NCI-H2196 treated with DMSO at 0.1 percent for 48 hours (cell line): ENCODE results near the gene URAD.
"Not testable (repeated sequence)": the region's sequence is repeated elsewhere in the genome, so short reads cannot be mapped to it uniquely, and the experiment has no call there.

ENCODE experiments used
- DNase-seq: peaks from one replicate; lab custom pipeline; 2025; ENCODE audit not compliant: unreplicated experiment; lab: John Stamatoyannopoulos, UW

Gene URAD

GRCh38 chr13:27988520-27988919 lies at the start of gene URAD:
URAD (minus strand) TSS chr13:27988693; CDS start chr13:27988637, 56 bp downstream.
- DNase-seq = no peak

- DNase-seq = no peak
Measured at GRCh38 chr13:28037399-28037798, 48.9 kb upstream of the URAD start.

DNA sequence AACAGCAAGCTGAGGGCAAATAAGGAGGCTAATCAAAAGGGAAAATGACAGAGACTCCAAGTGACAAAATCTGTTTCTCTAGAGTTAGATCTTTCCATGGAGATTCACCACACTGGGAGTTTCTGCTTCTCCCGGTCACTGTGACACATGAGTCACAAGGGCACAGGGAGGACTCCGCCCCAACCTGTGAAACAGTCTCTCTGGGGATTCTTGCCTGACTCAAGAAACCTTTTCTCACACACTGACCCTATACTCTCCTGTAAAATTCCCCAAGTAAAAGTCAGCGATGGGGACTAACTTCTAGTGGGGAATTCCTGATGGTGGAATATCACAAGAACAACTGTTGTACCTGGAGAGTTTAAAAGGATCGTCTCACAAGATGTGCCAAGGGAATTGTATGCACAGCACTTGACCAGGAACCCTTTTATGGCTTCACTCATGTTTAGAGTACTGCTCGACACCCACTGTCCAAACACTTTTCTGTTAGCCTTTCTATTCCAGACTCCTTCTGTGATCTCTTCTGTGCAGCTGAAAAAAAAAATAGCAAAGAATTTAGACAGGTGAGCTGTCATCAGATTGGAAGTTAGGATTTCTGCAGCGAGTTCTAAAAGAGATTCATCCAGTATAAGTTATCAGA lies 46.8 kb upstream of the URAD start:
- DNase-seq = no peak

DNA sequence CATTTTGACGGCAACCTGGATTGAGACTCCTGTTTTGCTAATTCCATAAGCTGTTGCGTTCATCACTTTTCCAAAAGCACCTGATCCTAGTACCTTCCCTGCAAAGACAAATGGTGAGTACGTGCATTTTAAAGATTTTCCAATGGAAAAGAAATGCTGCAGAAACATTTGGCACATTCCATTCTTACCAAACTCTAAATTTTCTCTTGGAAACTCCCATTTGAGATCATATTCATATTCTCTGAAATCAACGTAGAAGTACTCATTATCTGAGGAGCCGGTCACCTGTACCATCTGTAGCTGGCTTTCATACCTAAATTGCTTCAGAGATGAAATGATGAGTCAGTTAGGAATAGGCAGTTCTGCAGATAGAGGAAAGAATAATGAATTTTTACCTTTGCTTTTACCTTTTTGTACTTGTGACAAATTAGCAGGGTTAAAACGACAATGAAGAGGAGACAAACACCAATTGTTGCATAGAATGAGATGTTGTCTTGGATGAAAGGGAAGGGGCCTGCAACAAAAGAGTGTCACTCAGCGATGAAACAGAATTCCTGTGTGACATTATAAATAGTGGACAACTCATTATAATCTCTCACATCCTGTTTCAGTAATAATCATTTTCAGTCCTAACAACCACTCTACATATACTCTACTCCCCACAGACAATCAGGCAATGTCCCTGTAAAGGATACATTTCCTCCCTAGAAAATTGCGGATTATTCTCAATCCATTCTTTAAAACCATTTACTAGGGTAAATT lies 45.6 kb upstream of the URAD start:
- DNase-seq = no peak

- not testable (repeated sequence) for DNase-seq
Measured at GRCh38 chr13:28032438-28032837, 43.9 kb upstream of the URAD start.

DNA sequence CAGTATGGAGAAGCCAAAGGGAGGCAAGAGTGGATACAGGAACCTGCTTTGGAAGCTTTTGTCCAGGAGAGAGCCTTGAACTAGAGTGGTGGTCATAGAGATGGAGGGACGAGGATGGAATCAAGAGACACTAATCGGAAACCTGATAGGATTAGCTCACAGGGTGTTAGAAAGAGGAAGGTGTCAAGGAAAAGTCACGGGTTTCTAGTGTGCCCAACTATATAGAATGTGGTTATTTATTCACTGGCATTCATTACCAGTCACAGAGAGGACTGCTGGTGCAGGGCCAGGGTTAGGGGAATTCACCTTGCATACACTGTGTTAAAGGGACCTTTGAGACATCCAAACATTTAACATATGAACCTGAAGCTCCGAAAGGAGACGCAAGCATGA lies 43.4 kb upstream of the URAD start:
- DNase-seq = no peak

- DNase-seq = no peak
Measured at GRCh38 chr13:28031220-28031895, 42.9 kb upstream of the URAD start.

- no peak for DNase-seq
Measured at GRCh38 chr13:28027607-28028364, 39.3 kb upstream of the URAD start.

DNA sequence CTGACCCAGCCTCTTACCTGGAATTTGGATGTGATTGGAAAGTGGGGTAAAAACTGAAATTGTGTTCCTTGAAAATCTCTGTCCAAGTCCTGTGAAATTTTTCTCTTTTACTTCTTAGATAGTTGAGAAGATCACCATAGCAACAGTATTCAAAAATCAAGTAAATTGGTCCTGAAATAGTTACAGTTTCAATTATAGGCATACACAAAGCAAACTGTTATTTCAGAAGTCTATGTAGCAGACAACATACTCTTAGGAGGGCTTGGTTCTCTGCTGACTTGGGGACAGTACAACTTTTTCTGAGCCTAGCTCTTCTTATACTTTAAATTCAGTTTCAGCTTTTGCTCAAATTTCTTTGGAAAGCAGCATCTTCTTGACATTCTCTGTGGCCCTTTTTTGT lies 38.6 kb upstream of the URAD start:
- no peak for DNase-seq

DNA sequence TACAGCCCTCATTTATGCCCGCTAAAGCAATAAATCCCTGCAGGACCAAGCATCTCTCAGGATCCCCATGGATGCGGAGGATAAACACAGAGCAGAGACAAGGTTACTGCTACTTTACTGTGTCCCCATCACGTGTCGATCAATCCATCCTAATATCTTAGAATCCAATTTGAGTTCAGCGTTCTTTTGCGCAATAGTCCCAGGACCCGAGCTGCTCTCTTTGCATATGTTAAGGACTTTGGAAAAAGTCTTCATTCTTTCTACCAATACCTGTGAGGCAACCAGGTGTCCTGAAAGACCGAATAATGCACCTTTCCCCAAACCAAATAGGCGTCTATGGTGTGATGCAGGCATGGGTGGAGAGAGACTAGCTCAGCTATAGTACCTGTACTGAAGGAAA lies 38.0 kb upstream of the URAD start:
- no peak for DNase-seq

DNA sequence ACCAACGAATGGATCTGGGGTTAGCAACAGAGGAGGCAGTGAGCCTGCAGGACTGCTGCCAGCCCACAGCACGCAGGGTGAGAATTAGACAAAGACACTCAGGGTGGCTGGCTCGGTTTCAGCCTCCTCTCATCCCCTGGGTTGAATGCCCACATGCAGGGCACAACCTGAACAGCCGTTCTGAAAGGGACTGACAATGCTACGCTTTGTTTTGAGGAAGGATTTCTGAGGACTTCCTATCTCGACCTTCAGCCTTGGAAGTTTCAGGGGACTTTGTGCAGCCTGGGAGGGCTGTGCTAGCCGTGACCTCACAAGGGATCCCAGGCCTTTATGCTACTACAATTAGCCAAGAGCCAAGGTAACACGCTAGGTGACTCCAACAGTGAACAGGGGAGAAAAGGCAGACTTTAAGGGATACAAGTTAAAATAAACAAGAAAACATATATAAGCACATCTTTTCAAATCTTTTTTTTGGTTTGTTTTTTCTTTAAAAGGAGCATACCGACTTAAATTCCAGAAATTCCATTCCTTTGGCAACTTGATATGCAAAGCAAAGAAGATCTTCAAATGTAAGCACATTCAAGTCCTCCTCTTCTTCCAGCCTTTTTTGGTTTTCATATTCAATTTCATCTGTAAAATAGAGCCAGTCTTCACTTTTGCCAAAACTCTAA lies 34.5 kb upstream of the URAD start:
- DNase-seq = no peak

DNA sequence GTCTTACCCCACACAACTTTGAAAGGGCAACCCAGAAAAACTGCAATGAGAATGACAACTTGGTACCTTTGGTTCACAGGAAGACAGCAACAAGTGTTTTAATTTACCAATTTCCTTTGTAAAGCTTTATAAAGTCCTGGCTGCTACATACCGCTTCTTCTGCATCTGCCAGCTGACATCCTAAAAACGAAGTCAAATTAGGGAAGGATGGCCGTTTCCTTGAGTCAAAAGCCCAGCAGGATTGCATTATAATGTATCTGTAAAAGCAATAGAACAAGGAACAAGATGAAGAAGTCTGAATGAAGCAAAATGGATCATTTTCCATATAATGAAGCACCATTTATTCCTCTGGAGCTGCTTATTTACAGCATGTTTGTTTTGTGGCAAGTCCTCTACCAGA lies 25.8 kb upstream of the URAD start:
- no peak for DNase-seq

GRCh38 chr13:28013482-28013881 lies 25.0 kb upstream of the URAD start:
- no peak for DNase-seq

DNA sequence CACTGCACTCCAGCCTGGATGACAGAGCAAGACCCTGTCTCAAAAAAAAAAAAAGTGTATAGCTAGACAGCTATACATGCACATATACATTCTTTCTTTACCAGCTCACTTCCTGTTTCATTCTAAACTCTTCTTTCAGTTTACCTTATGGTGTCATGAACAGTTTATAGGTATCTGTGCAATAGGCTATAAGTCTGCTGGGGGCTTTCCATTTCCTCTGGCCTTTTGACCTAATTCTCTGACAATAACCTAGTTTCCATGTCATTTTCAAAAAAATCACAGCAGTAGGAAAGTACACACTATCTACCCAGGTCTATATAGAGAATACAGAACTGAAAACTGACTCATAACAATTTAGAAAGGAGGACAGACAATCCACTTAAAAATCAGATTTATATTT lies 24.4 kb upstream of the URAD start:
- DNase-seq = no peak

- no peak for DNase-seq
Measured at GRCh38 chr13:28012383-28012782, 23.9 kb upstream of the URAD start.

GRCh38 chr13:28010046-28010445 lies 21.6 kb upstream of the URAD start:
- DNase-seq = no peak

- DNase-seq = not testable (repeated sequence)
Measured at GRCh38 chr13:28005016-28005415, 16.5 kb upstream of the URAD start.

DNA sequence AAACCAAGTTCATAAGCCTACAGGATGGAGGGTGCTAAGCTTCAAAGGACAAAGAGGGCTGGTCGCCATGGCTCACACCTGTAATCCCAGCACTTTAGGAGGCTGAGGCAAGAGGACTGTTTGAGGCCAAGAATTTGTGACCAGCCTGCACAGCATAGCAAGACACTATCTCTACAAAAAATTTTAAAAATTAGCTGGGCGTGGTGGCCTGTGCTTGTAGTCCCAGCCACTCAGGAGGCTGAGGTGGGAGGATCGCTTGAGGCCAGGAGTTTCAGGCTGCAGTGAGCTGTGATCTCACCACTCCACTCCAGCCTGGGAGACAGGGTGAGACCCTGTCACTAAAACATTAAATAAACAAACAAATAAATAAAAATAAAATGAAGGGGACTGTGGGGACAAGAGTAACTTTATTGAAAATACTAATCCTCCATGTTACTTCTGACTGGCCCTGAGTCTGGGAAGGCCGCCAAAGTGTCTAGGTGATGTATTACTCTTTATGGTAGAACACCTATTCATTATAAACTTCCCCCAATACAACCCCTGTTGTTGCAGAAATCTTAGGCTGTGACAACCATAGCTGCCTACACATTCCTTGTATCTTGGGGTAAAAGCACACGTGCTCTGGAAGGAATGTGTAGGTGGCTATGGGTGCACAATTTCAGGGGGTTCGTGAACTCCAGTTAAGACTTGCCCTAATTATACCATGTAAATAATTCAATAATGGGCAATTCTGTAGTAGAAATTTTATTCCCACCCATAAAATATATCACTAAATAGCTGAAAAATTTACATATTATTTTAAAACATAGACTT lies 14.6 kb upstream of the URAD start:
- DNase-seq = no peak

DNA sequence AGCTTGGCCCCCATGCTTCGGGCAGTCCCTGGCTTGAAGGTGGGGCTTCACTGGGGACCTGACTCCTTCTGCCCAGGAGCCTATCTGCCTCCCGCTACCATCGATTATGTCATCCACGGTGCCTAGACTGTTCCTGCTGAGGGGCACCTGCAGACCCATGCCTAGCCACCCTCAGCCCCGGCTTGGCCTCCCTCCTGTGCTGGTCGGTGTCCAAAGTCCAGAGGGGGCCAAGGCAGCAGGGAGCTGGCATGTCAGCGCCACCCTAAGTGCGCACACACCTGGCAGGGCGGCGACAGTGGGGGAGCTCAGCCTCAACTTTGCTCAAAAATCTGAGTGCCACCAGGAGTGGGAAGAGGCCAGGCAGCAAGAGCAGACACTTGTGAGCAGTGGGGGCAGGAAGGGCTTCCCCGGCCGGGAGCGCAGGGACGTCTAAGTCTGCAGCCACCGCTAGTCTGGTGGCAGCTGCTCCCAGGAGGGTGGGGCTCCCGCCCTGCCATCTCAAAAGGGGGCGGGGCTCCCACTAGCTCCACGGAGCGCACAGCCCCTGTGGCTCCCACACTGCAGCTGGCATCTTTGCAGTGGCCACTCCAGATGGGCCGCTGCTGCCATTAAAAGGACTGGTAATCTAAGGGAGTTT lies 13.5 kb upstream of the URAD start:
- no peak for DNase-seq

DNA sequence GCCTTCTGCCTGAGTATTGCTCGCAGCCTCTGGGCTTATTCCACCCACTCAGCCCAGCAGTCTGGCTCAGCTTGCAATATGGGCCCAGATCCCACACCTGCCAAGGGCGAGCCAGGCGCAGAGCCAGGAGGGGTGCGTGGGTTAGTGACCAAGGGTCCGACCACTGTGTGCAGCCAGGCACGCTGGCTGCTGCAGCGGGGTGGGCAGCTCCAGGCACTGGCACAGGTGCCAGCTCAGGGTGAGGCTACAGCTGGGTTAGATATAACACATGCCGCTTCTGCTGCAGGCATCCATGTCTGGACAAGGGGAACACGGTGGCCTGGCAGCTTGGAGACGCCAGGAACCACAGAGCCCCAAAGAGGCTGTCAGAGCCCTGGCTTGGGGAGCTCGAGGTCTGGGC lies 12.6 kb upstream of the URAD start:
- no peak for DNase-seq
